Neural cell (in vitro differentiated cells): ENCODE data around the gene IFI30.
A peak's percentile ranks its signal among the peaks of the same experiment; 100 is the strongest.

ENCODE experiments used
- EP300 ChIP-seq: fragments of 450-650 bp; conservative IDR thresholded peaks from 2 replicates; pipeline ENCODE4 v1.6.1; 2014; ENCODE audit warnings: antibody characterized with exemption, mild to moderate bottlenecking, moderate library complexity; ENCODE audit not compliant: poor library complexity, severe bottlenecking
- EZH2 ChIP-seq: fragments of 200-600, 300-800 bp; shearing (Covaris generic), sonication (generic); IDR thresholded peaks from 2 replicates; pipeline ENCODE4 v1.6.1; 2014; ENCODE audit warnings: antibody characterized with exemption, low read length, borderline replicate concordance, mild to moderate bottlenecking; ENCODE audit not compliant: insufficient read depth, poor library complexity, severe bottlenecking
- MXI1 ChIP-seq: fragments of 450-650 bp; conservative IDR thresholded peaks from 2 replicates; pipeline ENCODE4 v1.6.1; 2014; ENCODE audit warnings: antibody characterized with exemption, mild to moderate bottlenecking; ENCODE audit not compliant: poor library complexity, severe bottlenecking
- POLR2AphosphoS5 ChIP-seq: IDR thresholded peaks from 2 replicates; pipeline ENCODE4 v1.6.1; 2012
- RAD21 ChIP-seq: fragments of 450-650 bp; conservative IDR thresholded peaks from 2 replicates; pipeline ENCODE4 v1.6.1; 2014; ENCODE audit warnings: antibody characterized with exemption, mild to moderate bottlenecking, moderate library complexity
- TF ChIP-seq, protein P1 (sequence below): fragments of 450-650 bp; IDR thresholded peaks from 2 replicates; pipeline ENCODE4 v1.5.1; 2014; ENCODE audit warnings: antibody characterized with exemption, mild to moderate bottlenecking, moderate library complexity; ENCODE audit not compliant: poor library complexity, severe bottlenecking
- TF ChIP-seq, protein P2 (sequence below): IDR thresholded peaks from 2 replicates; pipeline ENCODE4 v1.6.1; 2012; ENCODE audit warnings: borderline replicate concordance

DNA sequence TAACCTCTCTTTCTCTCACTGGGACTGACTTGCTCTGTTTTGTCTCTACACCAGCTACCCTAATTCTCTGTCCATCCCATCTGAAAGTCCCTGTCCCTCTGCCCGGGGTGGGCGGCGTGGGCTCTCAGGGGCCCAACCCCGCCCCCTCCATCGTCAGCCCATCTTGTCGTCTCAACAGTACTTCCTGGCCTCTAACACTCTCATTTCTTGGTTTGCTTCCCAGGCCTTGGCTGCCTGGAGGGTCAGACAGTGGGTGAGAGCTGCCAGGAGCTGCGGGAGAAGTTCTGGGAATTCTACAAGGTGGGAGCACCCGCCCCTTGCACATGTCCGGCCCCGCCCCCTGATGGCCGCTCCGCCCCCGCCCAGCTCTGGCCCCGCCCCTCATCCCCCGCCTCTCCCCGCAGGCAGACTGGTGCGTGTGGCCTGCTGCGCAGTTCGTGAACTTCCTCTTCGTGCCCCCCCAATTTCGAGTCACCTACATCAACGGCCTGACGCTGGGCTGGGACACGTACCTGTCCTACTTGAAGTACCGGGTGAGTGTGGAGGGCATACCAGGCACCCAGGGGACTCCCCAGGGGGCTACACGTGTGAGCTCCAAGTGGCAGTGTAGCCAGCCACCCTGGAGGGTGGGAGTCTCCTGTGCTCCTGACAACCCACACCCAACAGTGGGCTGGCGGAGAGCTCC is 21.1 kb downstream of the IFI30 start:
- TF ChIP-seq, protein P1, sequence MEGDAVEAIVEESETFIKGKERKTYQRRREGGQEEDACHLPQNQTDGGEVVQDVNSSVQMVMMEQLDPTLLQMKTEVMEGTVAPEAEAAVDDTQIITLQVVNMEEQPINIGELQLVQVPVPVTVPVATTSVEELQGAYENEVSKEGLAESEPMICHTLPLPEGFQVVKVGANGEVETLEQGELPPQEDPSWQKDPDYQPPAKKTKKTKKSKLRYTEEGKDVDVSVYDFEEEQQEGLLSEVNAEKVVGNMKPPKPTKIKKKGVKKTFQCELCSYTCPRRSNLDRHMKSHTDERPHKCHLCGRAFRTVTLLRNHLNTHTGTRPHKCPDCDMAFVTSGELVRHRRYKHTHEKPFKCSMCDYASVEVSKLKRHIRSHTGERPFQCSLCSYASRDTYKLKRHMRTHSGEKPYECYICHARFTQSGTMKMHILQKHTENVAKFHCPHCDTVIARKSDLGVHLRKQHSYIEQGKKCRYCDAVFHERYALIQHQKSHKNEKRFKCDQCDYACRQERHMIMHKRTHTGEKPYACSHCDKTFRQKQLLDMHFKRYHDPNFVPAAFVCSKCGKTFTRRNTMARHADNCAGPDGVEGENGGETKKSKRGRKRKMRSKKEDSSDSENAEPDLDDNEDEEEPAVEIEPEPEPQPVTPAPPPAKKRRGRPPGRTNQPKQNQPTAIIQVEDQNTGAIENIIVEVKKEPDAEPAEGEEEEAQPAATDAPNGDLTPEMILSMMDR, result no peak
- peak; percentile 12 for TF ChIP-seq POLR2AphosphoS5
- TF ChIP-seq, protein P2, sequence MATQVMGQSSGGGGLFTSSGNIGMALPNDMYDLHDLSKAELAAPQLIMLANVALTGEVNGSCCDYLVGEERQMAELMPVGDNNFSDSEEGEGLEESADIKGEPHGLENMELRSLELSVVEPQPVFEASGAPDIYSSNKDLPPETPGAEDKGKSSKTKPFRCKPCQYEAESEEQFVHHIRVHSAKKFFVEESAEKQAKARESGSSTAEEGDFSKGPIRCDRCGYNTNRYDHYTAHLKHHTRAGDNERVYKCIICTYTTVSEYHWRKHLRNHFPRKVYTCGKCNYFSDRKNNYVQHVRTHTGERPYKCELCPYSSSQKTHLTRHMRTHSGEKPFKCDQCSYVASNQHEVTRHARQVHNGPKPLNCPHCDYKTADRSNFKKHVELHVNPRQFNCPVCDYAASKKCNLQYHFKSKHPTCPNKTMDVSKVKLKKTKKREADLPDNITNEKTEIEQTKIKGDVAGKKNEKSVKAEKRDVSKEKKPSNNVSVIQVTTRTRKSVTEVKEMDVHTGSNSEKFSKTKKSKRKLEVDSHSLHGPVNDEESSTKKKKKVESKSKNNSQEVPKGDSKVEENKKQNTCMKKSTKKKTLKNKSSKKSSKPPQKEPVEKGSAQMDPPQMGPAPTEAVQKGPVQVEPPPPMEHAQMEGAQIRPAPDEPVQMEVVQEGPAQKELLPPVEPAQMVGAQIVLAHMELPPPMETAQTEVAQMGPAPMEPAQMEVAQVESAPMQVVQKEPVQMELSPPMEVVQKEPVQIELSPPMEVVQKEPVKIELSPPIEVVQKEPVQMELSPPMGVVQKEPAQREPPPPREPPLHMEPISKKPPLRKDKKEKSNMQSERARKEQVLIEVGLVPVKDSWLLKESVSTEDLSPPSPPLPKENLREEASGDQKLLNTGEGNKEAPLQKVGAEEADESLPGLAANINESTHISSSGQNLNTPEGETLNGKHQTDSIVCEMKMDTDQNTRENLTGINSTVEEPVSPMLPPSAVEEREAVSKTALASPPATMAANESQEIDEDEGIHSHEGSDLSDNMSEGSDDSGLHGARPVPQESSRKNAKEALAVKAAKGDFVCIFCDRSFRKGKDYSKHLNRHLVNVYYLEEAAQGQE, result no peak
- no peak for TF ChIP-seq EP300
- TF ChIP-seq EZH2, result no peak
- TF ChIP-seq RAD21, result no peak
- TF ChIP-seq MXI1, result no peak
